HepG2 (cell line): Measurements from ENCODE around the gene AMBRA1. TPM values are rescaled to one million over a fixed set of nuclear protein-coding genes. Genes with fewer than 3 reads are reported as not detected.

Experiments
- ATAC-seq: fragments of 200-7000 bp; cut with Tn5 transposase; 3 replicates; pipeline ENCODE4 v1.9.1; 2020; ENCODE audit warnings: mild to moderate bottlenecking, moderate library complexity
- BruUV-seq: library from RNA; stranded (reverse); fragments of 400-500 nt; replicated peaks from 2 replicates; lab custom pipeline; 2021; lab: Mats Ljungman, UMichigan
- CTCF ChIA-PET: fragments of 300-600 bp; formaldehyde crosslinking; extraction: SDS; loops from one replicate; lab custom pipeline; 2021; ENCODE audit warnings: low total read pairs, inconsistent platforms, low intra/inter-chr PET ratio; lab: Yijun Ruan, JAX
- POLR2A ChIA-PET: fragments of 350-600 bp; sonication (Branson Sonifier 250); formaldehyde crosslinking; loops from one replicate; lab custom pipeline; 2020; ENCODE audit warnings: antibody characterized with exemption, inconsistent platforms; lab: Yijun Ruan, JAX
- DNase-seq: peaks from one replicate; pipeline ENCODE4 v3.0.0-alpha.2; 2015; ENCODE audit warnings: low spot score
- FAIRE-seq: peaks from 3 replicates; lab custom pipeline; 2011; peaks lifted over from hg19 to GRCh38; lab: Jason Lieb, UNC
- H2AFZ ChIP-seq: one replicate; pipeline ENCODE4 v1.6.1; 2011; ENCODE audit warnings: low read length, inconsistent platforms
- H3K27ac ChIP-seq: fragments of 300-600 bp; 3 replicates; pipeline ENCODE4 v1.8.0; 2011; ENCODE audit warnings: mixed run types, mild to moderate bottlenecking, mixed read lengths, low read length, inconsistent platforms; ENCODE audit not compliant: insufficient read depth; ENCODE audit errors: extremely low read length
- H3K27me3 ChIP-seq, 2 experiments: fragments of 200-600 bp in 1 of 2; 2 replicates in 1 of 2; 3 replicates in 1 of 2; pipeline versions ENCODE4 v1.6.0 to v1.8.0; 2011; ENCODE audit warnings: low read length in 2 of 2, mild to moderate bottlenecking in 2 of 2, moderate library complexity in 2 of 2, inconsistent platforms in 1 of 2; ENCODE audit not compliant: insufficient read depth in 2 of 2, control insufficient read depth in 1 of 2
- H3K36me3 ChIP-seq, 2 experiments: fragments of 200-600 bp in 1 of 2; replicated peaks in 1 of 2; 2 replicates in 1 of 2; 3 replicates in 1 of 2; pipeline versions ENCODE4 v1.5.1 to v1.8.0; 2011; ENCODE audit warnings: low read length in 2 of 2, inconsistent platforms in 1 of 2; ENCODE audit not compliant: insufficient read depth in 2 of 2, control insufficient read depth in 1 of 2
- H3K4me1 ChIP-seq: 2 replicates; pipeline ENCODE4 v1.5.1; 2012; ENCODE audit warnings: low read length, inconsistent platforms; ENCODE audit not compliant: insufficient read depth
- H3K4me2 ChIP-seq: 2 replicates; pipeline ENCODE4 v1.6.0; 2011; ENCODE audit warnings: low read depth, low read length, inconsistent platforms
- H3K4me3 ChIP-seq, 3 experiments: fragments of 200-600 bp in 1 of 3; sonication (generic), shearing (Covaris generic) in 1 of 3; replicated peaks in 1 of 3; 2 replicates each; pipeline ENCODE4 v1.5.1; 2011 to 2016; ENCODE audit warnings: low read length in 3 of 3, inconsistent platforms in 2 of 3, low read depth in 2 of 3, mild to moderate bottlenecking in 2 of 3, control low read depth in 1 of 3, mixed read lengths in 1 of 3; ENCODE audit not compliant: insufficient read depth in 1 of 3
- H3K79me2 ChIP-seq: one replicate; pipeline ENCODE4 v1.6.1; 2011; ENCODE audit warnings: low read length, inconsistent platforms; ENCODE audit not compliant: insufficient read depth
- H3K9ac ChIP-seq: 2 replicates; pipeline ENCODE4 v1.6.0; 2011; ENCODE audit warnings: mild to moderate bottlenecking, low read depth, low read length, inconsistent platforms; ENCODE audit not compliant: insufficient read depth
- H3K9me3 ChIP-seq: 2 replicates; pipeline ENCODE4 v1.5.1; 2012; ENCODE audit warnings: mild to moderate bottlenecking, low read length
- H4K20me1 ChIP-seq: 2 replicates; pipeline ENCODE4 v1.6.0; 2011; ENCODE audit warnings: inconsistent platforms, mild to moderate bottlenecking, low read length, moderate library complexity; ENCODE audit not compliant: insufficient read depth
- AGO1 ChIP-seq: fragments of 200-400 bp; formaldehyde crosslinking; IDR thresholded peaks from 2 replicates; pipeline ENCODE4 v1.6.1; 2017; ENCODE audit warnings: mild to moderate bottlenecking, low read depth, low read length, moderate library complexity; ENCODE audit not compliant: poor library complexity, severe bottlenecking
- FOXA3 ChIP-seq: IDR thresholded peaks from 2 replicates; pipeline ENCODE4 v1.6.1; 2016; ENCODE audit warnings: missing genetic modification reagents, missing compliant biosample characterization
- HOXA5 ChIP-seq: sonication (generic); formaldehyde crosslinking; IDR thresholded peaks from 2 replicates; pipeline ENCODE4 v1.4.0; 2020; ENCODE audit warnings: missing genetic modification reagents
- KAT8 ChIP-seq: IDR thresholded peaks from 2 replicates; pipeline ENCODE4 v1.6.1; 2016; ENCODE audit warnings: missing genetic modification reagents, missing compliant biosample characterization
- NR3C1 ChIP-seq: sonication (generic); formaldehyde crosslinking; IDR thresholded peaks from 2 replicates; pipeline ENCODE4 v1.4.0; 2020; ENCODE audit warnings: missing genetic modification reagents
- RBAK ChIP-seq: sonication (generic); formaldehyde crosslinking; IDR thresholded peaks from 2 replicates; pipeline ENCODE4 v1.5.1; 2020; ENCODE audit warnings: mild to moderate bottlenecking, missing genetic modification reagents
- TEAD3 ChIP-seq: optimal IDR thresholded peaks from 2 replicates; pipeline ENCODE3; 2016; ENCODE audit warnings: borderline replicate concordance
- TRIM24 ChIP-seq: sonication (generic); formaldehyde crosslinking; IDR thresholded peaks from 2 replicates; pipeline ENCODE4 v1.8.0; 2022; ENCODE audit warnings: mild to moderate bottlenecking, missing genetic modification reagents
- TSC22D2 ChIP-seq: sonication (generic); formaldehyde crosslinking; IDR thresholded peaks from 2 replicates; pipeline ENCODE4 v1.5.1; 2020; ENCODE audit warnings: missing genetic modification reagents, mild to moderate bottlenecking, borderline replicate concordance
- U2AF1 ChIP-seq: fragments of 200-400 bp; formaldehyde crosslinking; optimal IDR thresholded peaks from 2 replicates; pipeline ENCODE3; 2017; ENCODE audit warnings: mild to moderate bottlenecking, low read depth, low read length
- ZNF101 ChIP-seq: sonication (generic); formaldehyde crosslinking; IDR thresholded peaks from 2 replicates; pipeline ENCODE4 v1.4.0; 2020; ENCODE audit warnings: mild to moderate bottlenecking, low read depth, missing genetic modification reagents, borderline replicate concordance
- ZNF333 ChIP-seq: sonication (generic); formaldehyde crosslinking; IDR thresholded peaks from 2 replicates; pipeline ENCODE4 v1.4.0; 2020; ENCODE audit warnings: mild to moderate bottlenecking, missing genetic modification reagents, borderline replicate concordance
- ZNF382 ChIP-seq: sonication (generic); formaldehyde crosslinking; IDR thresholded peaks from 2 replicates; pipeline ENCODE4 v1.5.0; 2020; ENCODE audit warnings: missing genetic modification reagents, mild to moderate bottlenecking, borderline replicate concordance
- ZNF747 ChIP-seq: sonication (generic); formaldehyde crosslinking; IDR thresholded peaks from 2 replicates; pipeline ENCODE4 v1.8.1; 2023; ENCODE audit warnings: missing genetic modification reagents, mild to moderate bottlenecking, borderline replicate concordance
- ZNF775 ChIP-seq: sonication (generic); formaldehyde crosslinking; IDR thresholded peaks from 2 replicates; pipeline ENCODE4 v1.4.0; 2020; ENCODE audit warnings: missing genetic modification reagents, mild to moderate bottlenecking, moderate library complexity, borderline replicate concordance
- WGBS: methylation state at CpG from one replicate; pipeline ENCODE4 v1.1.6; 2017; ENCODE audit warnings: low lambda C conversion rate; 5-methylcytosine and 5-hydroxymethylcytosine counted together
- in situ Hi-C: cut with HindIII; loops from 2 replicates; pipeline ENCODE4 v1.10.0; 2017; ENCODE audit warnings: low pct_unique_long_range_greater_than_20kb; ENCODE audit not compliant: extremely low pct_ligation_motif_present
- intact Hi-C: fragments of 100-400 bp; cut with micrococcal nuclease; formaldehyde crosslinking; loops from one replicate; pipeline ENCODE4 v1.10.0; 2022; ENCODE audit not compliant: unreplicated experiment
- polyA plus RNA-seq, 8 experiments: library from polyadenylated mRNA; depleted of rRNA in 3 of 8; stranded (reverse) in 7 of 8; unstranded in 1 of 8; fragments of >200 nt; fragmentation: Illumina TruSeq in 4 of 8; extraction: Trizol in 4 of 8; gene quantifications; 2 replicates each; pipeline versions ENCODE4 v1.2.1 to v1.2.3, GENCODE V29; 2011 to 2016; ENCODE audit warnings: low read depth in 4 of 8, missing spikeins in 1 of 8, mixed read lengths in 1 of 8; ENCODE audit not compliant: insufficient read depth in 1 of 8
- total RNA-seq, 5 experiments: library from RNA; depleted of rRNA; stranded (reverse); fragments of >200 nt; fragmentation: Illumina TruSeq; extraction: Trizol; gene quantifications; 2 replicates each; pipeline ENCODE4 v1.2.3, GENCODE V29; 2016; ENCODE audit warnings: low read depth in 1 of 5
- TF ChIP-seq, protein P1 (sequence below): IDR thresholded peaks from 2 replicates; pipeline ENCODE4 v1.6.1; 2016; ENCODE audit warnings: low read depth, borderline replicate concordance
- TF ChIP-seq, protein P2 (sequence below): sonication (generic); formaldehyde crosslinking; IDR thresholded peaks from 2 replicates; pipeline ENCODE4 v1.4.0; 2020; ENCODE audit warnings: missing genetic modification reagents
- TF ChIP-seq, protein P3 (sequence below): sonication (generic); formaldehyde crosslinking; IDR thresholded peaks from 2 replicates; pipeline ENCODE4 v1.4.0; 2020; ENCODE audit warnings: low read depth, mild to moderate bottlenecking, missing genetic modification reagents

AMBRA1 gene
- total and polyA plus RNA-seq, 2 of the 13 experiments (the other 11 are each of a cell fraction or from before 2014, with no cell fraction given): 15.7 to 26.0 TPM

DNA sequence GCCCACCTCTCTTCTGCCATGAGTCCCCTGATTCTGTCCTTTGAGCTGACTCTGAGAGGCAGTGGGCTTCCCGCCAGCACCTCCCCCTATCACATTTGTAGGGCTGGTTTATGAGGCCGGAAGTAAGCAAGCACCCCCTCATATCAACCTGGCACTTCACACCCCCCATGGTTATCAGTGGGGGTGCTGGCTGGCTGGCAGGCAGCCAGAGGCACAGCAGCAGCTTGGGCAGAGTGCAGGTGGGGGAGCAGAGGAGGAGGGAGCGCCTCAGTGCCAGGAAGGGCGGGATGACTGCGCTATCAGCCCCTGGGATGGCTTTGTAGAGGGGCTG, 179.4 kb downstream of the AMBRA1 start:
- no TSS peak for BruUV-seq
- DNase-seq (no peak), FAIRE-seq (no peak), ATAC-seq (no peak)
- no peak overlapping the region for H3K4me3 ChIP-seq
- no peak overlapping the region for H3K9ac ChIP-seq
- ChIA-PET CTCF (no interaction called here), POLR2A (no interaction called here)
- H2AFZ ChIP-seq: no peak overlapping the region
- peaks cover 39 to 77% of the 10 kb centered on the region in 2 experiments for H3K36me3 ChIP-seq
- no peaks in the 10 kb centered on the region for H3K9me3 ChIP-seq
- no peak for TF ChIP-seq TEAD3 (CRISPR knock-in tag)
- TF ChIP-seq ZNF747 (CRISPR knock-in tag): no peak
- TF ChIP-seq ZNF775: no peak
- no peak for TF ChIP-seq FOXA3 (CRISPR knock-in tag)
- no peak for TF ChIP-seq KAT8
- no peak for TF ChIP-seq RBAK (CRISPR knock-in tag)
- TF ChIP-seq TRIM24 (CRISPR knock-in tag): no peak
- TF ChIP-seq U2AF1: no peak
- TF ChIP-seq AGO1: no peak
- no peak for TF ChIP-seq HOXA5 (CRISPR knock-in tag)
- TF ChIP-seq TSC22D2 (CRISPR knock-in tag): no peak
- no peak for TF ChIP-seq NR3C1 (CRISPR knock-in tag)
- TF ChIP-seq, protein P1, sequence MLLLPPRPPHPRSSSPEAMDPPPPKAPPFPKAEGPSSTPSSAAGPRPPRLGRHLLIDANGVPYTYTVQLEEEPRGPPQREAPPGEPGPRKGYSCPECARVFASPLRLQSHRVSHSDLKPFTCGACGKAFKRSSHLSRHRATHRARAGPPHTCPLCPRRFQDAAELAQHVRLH: no peak
- no peak for TF ChIP-seq ZNF101 (CRISPR knock-in tag)
- no peak for TF ChIP-seq ZNF382 (CRISPR knock-in tag)
- TF ChIP-seq, protein P2, sequence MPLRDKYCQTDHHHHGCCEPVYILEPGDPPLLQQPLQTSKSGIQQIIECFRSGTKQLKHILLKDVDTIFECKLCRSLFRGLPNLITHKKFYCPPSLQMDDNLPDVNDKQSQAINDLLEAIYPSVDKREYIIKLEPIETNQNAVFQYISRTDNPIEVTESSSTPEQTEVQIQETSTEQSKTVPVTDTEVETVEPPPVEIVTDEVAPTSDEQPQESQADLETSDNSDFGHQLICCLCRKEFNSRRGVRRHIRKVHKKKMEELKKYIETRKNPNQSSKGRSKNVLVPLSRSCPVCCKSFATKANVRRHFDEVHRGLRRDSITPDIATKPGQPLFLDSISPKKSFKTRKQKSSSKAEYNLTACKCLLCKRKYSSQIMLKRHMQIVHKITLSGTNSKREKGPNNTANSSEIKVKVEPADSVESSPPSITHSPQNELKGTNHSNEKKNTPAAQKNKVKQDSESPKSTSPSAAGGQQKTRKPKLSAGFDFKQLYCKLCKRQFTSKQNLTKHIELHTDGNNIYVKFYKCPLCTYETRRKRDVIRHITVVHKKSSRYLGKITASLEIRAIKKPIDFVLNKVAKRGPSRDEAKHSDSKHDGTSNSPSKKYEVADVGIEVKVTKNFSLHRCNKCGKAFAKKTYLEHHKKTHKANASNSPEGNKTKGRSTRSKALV (CRISPR knock-in tag): no peak
- no peak for TF ChIP-seq ZNF333 (CRISPR knock-in tag)
- TF ChIP-seq, protein P3, sequence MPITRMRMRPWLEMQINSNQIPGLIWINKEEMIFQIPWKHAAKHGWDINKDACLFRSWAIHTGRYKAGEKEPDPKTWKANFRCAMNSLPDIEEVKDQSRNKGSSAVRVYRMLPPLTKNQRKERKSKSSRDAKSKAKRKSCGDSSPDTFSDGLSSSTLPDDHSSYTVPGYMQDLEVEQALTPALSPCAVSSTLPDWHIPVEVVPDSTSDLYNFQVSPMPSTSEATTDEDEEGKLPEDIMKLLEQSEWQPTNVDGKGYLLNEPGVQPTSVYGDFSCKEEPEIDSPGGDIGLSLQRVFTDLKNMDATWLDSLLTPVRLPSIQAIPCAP (CRISPR knock-in tag): no peak
- intact Hi-C loops: no loop called here
- peaks cover 16% of the 10 kb centered on the region for H3K4me1 ChIP-seq
- H3K79me2 ChIP-seq: no peaks in the 10 kb centered on the region
- 0 out of 2 replicates have a peak, but pooled peaks cover 5% of the 10 kb centered on the region for H4K20me1 ChIP-seq
- no peak overlapping the region for H3K4me2 ChIP-seq
- no peaks in the 10 kb centered on the region for H3K27me3 ChIP-seq
- in situ Hi-C loops: no loop called here
- H3K27ac ChIP-seq: no peak overlapping the region
- 96% methylated on average over 5 of the region's 5 CpGs for WGBS
